Neural cell (in vitro differentiated cells): ENCODE measurements around the gene ASCC3. TPM values are rescaled to one million over a fixed set of nuclear protein-coding genes. Genes with fewer than 3 reads are reported as not detected.
A peak's percentile ranks its signal among the peaks of the same experiment; 100 is the strongest.
"Not testable (repeated sequence)": the region's sequence is repeated elsewhere in the genome, so short reads cannot be mapped to it uniquely, and the experiment has no call there.

Experiments
- H2AFZ ChIP-seq: fragments of 200-600, 300-800 bp; sonication (generic), shearing (Covaris generic); 2 replicates; pipeline ENCODE4 v1.6.0; 2014; ENCODE audit warnings: low read depth, mild to moderate bottlenecking, antibody characterized with exemption, low read length, moderate library complexity
- H3F3A ChIP-seq: fragments of 200-600 bp; shearing (Covaris generic); 2 replicates; pipeline ENCODE4 v1.6.1; 2016; ENCODE audit warnings: mild to moderate bottlenecking, moderate library complexity, mixed read lengths, antibody characterized with exemption, low read length; ENCODE audit not compliant: insufficient read depth, poor library complexity, severe bottlenecking
- H3K27ac ChIP-seq: fragments of 200-600, 300-800 bp; sonication (generic), shearing (Covaris generic); 2 replicates; pipeline ENCODE4 v1.5.1; 2014; ENCODE audit warnings: mild to moderate bottlenecking, low read length, moderate library complexity
- H3K27me3 ChIP-seq: fragments of 300-800, 200-600 bp; sonication (generic), shearing (Covaris generic); 2 replicates; pipeline ENCODE4 v1.6.0; 2014; ENCODE audit warnings: mild to moderate bottlenecking, low read depth, low read length, moderate library complexity; ENCODE audit not compliant: insufficient read depth
- H3K36me3 ChIP-seq: fragments of 300-800, 200-600 bp; sonication (generic), shearing (Covaris generic); 2 replicates; pipeline ENCODE4 v1.5.1; 2014; ENCODE audit warnings: mild to moderate bottlenecking, antibody characterized with exemption, low read length, moderate library complexity; ENCODE audit not compliant: insufficient read depth
- H3K4me2 ChIP-seq: fragments of 300-800, 200-600 bp; sonication (generic), shearing (Covaris generic); 2 replicates; pipeline ENCODE4 v1.6.0; 2014; ENCODE audit warnings: mild to moderate bottlenecking, low read length
- H3K4me3 ChIP-seq: fragments of 300-800, 200-600 bp; sonication (generic), shearing (Covaris generic); 2 replicates; pipeline ENCODE4 v1.5.1; 2014; ENCODE audit warnings: mild to moderate bottlenecking, low read length, moderate library complexity
- H3K79me2 ChIP-seq: fragments of 200-600 bp; shearing (Covaris generic); replicated peaks from 2 replicates; pipeline ENCODE4 v1.6.0; 2014; ENCODE audit warnings: mild to moderate bottlenecking, low read length, moderate library complexity; ENCODE audit not compliant: insufficient read depth
- H3K9ac ChIP-seq: fragments of 300-800, 200-600 bp; sonication (generic), shearing (Covaris generic); 2 replicates; pipeline ENCODE4 v1.6.1; 2016; ENCODE audit warnings: mild to moderate bottlenecking, low read length, mixed read lengths
- H3K9me2 ChIP-seq: fragments of 200-600 bp; shearing (Covaris generic); 2 replicates; pipeline ENCODE4 v1.6.1; 2016; ENCODE audit warnings: mild to moderate bottlenecking, low read length, mixed read lengths; ENCODE audit not compliant: insufficient read depth
- H3K9me3 ChIP-seq: fragments of 200-600, 300-800 bp; sonication (generic), shearing (Covaris generic); 2 replicates; pipeline ENCODE4 v1.6.1; 2016; ENCODE audit warnings: mild to moderate bottlenecking, mixed run types, low read length, moderate library complexity, mixed read lengths
- H4K20me1 ChIP-seq: fragments of 200-600 bp; shearing (Covaris generic); 2 replicates; pipeline ENCODE4 v1.6.1; 2016; ENCODE audit warnings: mild to moderate bottlenecking, mixed run types; ENCODE audit not compliant: insufficient read depth
- EP300 ChIP-seq: fragments of 450-650 bp; conservative IDR thresholded peaks from 2 replicates; pipeline ENCODE4 v1.6.1; 2014; ENCODE audit warnings: antibody characterized with exemption, mild to moderate bottlenecking, moderate library complexity; ENCODE audit not compliant: poor library complexity, severe bottlenecking
- EZH2 ChIP-seq: fragments of 200-600, 300-800 bp; shearing (Covaris generic), sonication (generic); IDR thresholded peaks from 2 replicates; pipeline ENCODE4 v1.6.1; 2014; ENCODE audit warnings: antibody characterized with exemption, low read length, borderline replicate concordance, mild to moderate bottlenecking; ENCODE audit not compliant: insufficient read depth, poor library complexity, severe bottlenecking
- MXI1 ChIP-seq: fragments of 450-650 bp; conservative IDR thresholded peaks from 2 replicates; pipeline ENCODE4 v1.6.1; 2014; ENCODE audit warnings: antibody characterized with exemption, mild to moderate bottlenecking; ENCODE audit not compliant: poor library complexity, severe bottlenecking
- POLR2AphosphoS5 ChIP-seq: IDR thresholded peaks from 2 replicates; pipeline ENCODE4 v1.6.1; 2012
- RAD21 ChIP-seq: fragments of 450-650 bp; conservative IDR thresholded peaks from 2 replicates; pipeline ENCODE4 v1.6.1; 2014; ENCODE audit warnings: antibody characterized with exemption, mild to moderate bottlenecking, moderate library complexity
- SMC3 ChIP-seq: fragments of 450-650 bp; conservative IDR thresholded peaks from 2 replicates; pipeline ENCODE4 v1.6.1; 2014; ENCODE audit warnings: antibody characterized with exemption, mild to moderate bottlenecking, moderate library complexity; ENCODE audit not compliant: poor library complexity
- TAF1 ChIP-seq: IDR thresholded peaks from 2 replicates; pipeline ENCODE4 v1.6.1; 2012; ENCODE audit warnings: low read depth
- polyA plus RNA-seq: library from polyadenylated mRNA; depleted of rRNA; stranded (reverse); fragments of >200 nt; gene quantifications from 2 replicates; pipeline ENCODE4 v1.2.3, GENCODE V29; 2014
- TF ChIP-seq, protein P1 (sequence below): fragments of 450-650 bp; IDR thresholded peaks from 2 replicates; pipeline ENCODE4 v1.5.1; 2014; ENCODE audit warnings: antibody characterized with exemption, mild to moderate bottlenecking, moderate library complexity; ENCODE audit not compliant: poor library complexity, severe bottlenecking
- TF ChIP-seq, protein P2 (sequence below): IDR thresholded peaks from 2 replicates; pipeline ENCODE4 v1.6.1; 2012; ENCODE audit warnings: borderline replicate concordance

Gene ASCC3
- polyA plus RNA-seq, 1 donor from 2014 or later = 14.9 TPM

DNA sequence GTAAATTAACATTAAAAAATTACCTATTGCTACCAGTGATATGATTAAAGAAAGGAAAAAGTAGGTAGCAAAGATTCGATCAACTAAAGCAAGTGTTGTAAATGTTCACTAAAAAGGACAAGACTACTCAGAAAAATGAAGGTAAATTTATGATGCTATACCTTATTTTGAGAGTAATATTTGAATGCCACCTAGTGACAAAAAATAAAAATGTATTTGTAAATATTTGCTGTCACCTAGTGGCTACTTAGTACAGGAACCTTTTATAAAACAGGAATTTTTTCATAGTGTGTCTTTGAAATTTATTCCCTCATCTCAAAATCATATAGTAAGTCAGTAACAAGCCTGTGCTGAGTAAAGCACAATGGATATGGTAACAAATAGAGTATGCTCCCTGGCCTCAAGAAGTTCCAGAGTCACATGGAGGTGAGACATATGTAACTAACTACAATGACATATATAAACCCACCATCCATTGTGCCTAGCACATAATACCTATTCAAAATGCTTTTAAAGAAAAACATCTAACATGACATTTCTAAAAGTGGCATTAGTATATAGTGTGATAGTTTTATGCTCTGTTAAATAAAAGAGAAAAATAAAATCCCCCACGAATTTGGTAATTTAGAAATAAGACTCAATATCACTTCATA lies 223.3 kb downstream of the ASCC3 start:
- H3K9me3 ChIP-seq = no peaks in the 10 kb centered on the region
- H2AFZ ChIP-seq = no peak overlapping the region
- H3K27me3 ChIP-seq = no peaks in the 10 kb centered on the region
- no peaks in the 10 kb centered on the region for H3K36me3 ChIP-seq
- H3K9ac ChIP-seq = no peak overlapping the region
- peak; percentile 93 for TF ChIP-seq SMC3
- no peak for TF ChIP-seq EZH2
- TF ChIP-seq RAD21 = peak; percentile 91
- TF ChIP-seq, protein P1, sequence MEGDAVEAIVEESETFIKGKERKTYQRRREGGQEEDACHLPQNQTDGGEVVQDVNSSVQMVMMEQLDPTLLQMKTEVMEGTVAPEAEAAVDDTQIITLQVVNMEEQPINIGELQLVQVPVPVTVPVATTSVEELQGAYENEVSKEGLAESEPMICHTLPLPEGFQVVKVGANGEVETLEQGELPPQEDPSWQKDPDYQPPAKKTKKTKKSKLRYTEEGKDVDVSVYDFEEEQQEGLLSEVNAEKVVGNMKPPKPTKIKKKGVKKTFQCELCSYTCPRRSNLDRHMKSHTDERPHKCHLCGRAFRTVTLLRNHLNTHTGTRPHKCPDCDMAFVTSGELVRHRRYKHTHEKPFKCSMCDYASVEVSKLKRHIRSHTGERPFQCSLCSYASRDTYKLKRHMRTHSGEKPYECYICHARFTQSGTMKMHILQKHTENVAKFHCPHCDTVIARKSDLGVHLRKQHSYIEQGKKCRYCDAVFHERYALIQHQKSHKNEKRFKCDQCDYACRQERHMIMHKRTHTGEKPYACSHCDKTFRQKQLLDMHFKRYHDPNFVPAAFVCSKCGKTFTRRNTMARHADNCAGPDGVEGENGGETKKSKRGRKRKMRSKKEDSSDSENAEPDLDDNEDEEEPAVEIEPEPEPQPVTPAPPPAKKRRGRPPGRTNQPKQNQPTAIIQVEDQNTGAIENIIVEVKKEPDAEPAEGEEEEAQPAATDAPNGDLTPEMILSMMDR = peak; percentile 94
- TF ChIP-seq POLR2AphosphoS5 = no peak
- no peak for TF ChIP-seq TAF1
- TF ChIP-seq, protein P2, sequence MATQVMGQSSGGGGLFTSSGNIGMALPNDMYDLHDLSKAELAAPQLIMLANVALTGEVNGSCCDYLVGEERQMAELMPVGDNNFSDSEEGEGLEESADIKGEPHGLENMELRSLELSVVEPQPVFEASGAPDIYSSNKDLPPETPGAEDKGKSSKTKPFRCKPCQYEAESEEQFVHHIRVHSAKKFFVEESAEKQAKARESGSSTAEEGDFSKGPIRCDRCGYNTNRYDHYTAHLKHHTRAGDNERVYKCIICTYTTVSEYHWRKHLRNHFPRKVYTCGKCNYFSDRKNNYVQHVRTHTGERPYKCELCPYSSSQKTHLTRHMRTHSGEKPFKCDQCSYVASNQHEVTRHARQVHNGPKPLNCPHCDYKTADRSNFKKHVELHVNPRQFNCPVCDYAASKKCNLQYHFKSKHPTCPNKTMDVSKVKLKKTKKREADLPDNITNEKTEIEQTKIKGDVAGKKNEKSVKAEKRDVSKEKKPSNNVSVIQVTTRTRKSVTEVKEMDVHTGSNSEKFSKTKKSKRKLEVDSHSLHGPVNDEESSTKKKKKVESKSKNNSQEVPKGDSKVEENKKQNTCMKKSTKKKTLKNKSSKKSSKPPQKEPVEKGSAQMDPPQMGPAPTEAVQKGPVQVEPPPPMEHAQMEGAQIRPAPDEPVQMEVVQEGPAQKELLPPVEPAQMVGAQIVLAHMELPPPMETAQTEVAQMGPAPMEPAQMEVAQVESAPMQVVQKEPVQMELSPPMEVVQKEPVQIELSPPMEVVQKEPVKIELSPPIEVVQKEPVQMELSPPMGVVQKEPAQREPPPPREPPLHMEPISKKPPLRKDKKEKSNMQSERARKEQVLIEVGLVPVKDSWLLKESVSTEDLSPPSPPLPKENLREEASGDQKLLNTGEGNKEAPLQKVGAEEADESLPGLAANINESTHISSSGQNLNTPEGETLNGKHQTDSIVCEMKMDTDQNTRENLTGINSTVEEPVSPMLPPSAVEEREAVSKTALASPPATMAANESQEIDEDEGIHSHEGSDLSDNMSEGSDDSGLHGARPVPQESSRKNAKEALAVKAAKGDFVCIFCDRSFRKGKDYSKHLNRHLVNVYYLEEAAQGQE = no peak
- TF ChIP-seq EP300 = no peak
- TF ChIP-seq MXI1 = no peak
- H3K9me2 ChIP-seq = no peaks in the 10 kb centered on the region
- no peak overlapping the region for H3K4me2 ChIP-seq
- no peak overlapping the region for H3K4me3 ChIP-seq
- no peaks in the 10 kb centered on the region for H3F3A ChIP-seq
- no peaks in the 10 kb centered on the region for H3K79me2 ChIP-seq
- H4K20me1 ChIP-seq = no peaks in the 10 kb centered on the region
- no peak overlapping the region for H3K27ac ChIP-seq

DNA sequence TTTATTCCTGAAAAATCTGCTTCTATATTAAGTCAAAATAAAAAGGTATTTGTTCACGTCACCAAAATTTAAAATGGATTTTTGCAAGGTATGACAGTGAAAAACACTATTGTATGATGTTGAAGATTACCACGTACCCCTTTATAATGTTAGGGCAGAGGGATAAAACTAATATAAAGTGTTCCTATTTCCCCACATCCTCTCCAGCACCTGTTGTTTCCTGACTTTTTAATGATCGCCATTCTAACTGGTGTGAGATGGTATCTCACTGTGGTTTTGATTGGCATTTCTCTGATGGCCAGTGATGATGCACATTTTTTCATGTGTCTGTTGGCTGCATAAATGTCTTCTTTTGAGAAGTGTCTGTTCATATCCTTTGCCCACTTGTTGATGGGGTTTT lies 240.0 kb downstream of the ASCC3 start:
- H3K36me3 ChIP-seq = peaks cover 19% of the 10 kb centered on the region
- not testable (repeated sequence) for H3K79me2 ChIP-seq, H3K27ac ChIP-seq, H3K9ac ChIP-seq, H2AFZ ChIP-seq, H3K9me3 ChIP-seq, H3K4me3 ChIP-seq, H3K9me2 ChIP-seq, H4K20me1 ChIP-seq, H3K27me3 ChIP-seq, H3F3A ChIP-seq, H3K4me2 ChIP-seq
